BE2C (cell line): ENCODE data around the gene ATXN7L1.
"Not testable (repeated sequence)": the region's sequence is repeated elsewhere in the genome, so short reads cannot be mapped to it uniquely, and the experiment has no call there.

ENCODE experiments used
- DNase-seq: peaks from one replicate; pipeline ENCODE4 v3.0.0-alpha.2; 2020
- H3K27me3 ChIP-seq: fragments of 250-450 bp; sonication (Bioruptor Pico); 2 replicates; pipeline ENCODE4 v1.5.1; 2020; ENCODE audit warnings: mild to moderate bottlenecking
- H3K36me3 ChIP-seq: fragments of 250-450 bp; sonication (Bioruptor Pico); 2 replicates; pipeline ENCODE4 v1.5.1; 2020; ENCODE audit warnings: mild to moderate bottlenecking
- H3K4me1 ChIP-seq: fragments of 250-450 bp; sonication (Bioruptor Pico); 2 replicates; pipeline ENCODE4 v1.5.1; 2020
- H3K4me3 ChIP-seq: 2 replicates; pipeline ENCODE4 v1.5.1; 2011; ENCODE audit warnings: low read depth, low read length
- H3K9me3 ChIP-seq: fragments of 250-450 bp; sonication (Bioruptor Pico); 2 replicates; pipeline ENCODE4 v1.5.1; 2020
- TF ChIP-seq, protein P1 (sequence below): IDR thresholded peaks from 2 replicates; pipeline ENCODE4 v1.5.1; 2012; ENCODE audit warnings: mild to moderate bottlenecking, low read depth, low read length

ATXN7L1 gene

DNA sequence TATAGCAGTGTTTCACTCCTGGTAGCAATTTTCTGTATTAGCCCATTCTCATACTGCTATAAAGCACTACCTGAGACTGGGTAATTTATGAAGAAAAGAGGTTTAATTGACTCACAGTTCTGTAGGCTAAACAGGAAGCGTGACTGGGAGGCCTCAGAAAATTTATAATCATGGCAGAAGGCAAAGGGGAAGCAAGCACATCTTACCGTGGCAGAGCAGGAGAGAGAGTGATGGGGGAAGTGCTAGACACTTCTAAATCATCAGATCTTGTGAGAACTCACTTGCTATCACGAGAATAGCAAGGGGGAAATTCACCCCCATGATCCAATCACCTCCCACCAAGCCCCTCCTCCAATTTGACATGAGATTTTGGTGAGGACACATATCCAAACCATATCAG, 163.5 kb downstream of the ATXN7L1 start:
- Histone ChIP-seq H3K4me3 (no peak overlapping the region), H3K36me3 (no peaks in the 10 kb centered on the region), H3K9me3 (peaks cover 6% of the 10 kb centered on the region; the same call in 1 of the 2 replicates), H3K27me3 (no peaks in the 10 kb centered on the region), H3K4me1 (no peaks in the 10 kb centered on the region)
- DNase-seq: no peak
- TF ChIP-seq, protein P1, sequence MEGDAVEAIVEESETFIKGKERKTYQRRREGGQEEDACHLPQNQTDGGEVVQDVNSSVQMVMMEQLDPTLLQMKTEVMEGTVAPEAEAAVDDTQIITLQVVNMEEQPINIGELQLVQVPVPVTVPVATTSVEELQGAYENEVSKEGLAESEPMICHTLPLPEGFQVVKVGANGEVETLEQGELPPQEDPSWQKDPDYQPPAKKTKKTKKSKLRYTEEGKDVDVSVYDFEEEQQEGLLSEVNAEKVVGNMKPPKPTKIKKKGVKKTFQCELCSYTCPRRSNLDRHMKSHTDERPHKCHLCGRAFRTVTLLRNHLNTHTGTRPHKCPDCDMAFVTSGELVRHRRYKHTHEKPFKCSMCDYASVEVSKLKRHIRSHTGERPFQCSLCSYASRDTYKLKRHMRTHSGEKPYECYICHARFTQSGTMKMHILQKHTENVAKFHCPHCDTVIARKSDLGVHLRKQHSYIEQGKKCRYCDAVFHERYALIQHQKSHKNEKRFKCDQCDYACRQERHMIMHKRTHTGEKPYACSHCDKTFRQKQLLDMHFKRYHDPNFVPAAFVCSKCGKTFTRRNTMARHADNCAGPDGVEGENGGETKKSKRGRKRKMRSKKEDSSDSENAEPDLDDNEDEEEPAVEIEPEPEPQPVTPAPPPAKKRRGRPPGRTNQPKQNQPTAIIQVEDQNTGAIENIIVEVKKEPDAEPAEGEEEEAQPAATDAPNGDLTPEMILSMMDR: no peak

DNA sequence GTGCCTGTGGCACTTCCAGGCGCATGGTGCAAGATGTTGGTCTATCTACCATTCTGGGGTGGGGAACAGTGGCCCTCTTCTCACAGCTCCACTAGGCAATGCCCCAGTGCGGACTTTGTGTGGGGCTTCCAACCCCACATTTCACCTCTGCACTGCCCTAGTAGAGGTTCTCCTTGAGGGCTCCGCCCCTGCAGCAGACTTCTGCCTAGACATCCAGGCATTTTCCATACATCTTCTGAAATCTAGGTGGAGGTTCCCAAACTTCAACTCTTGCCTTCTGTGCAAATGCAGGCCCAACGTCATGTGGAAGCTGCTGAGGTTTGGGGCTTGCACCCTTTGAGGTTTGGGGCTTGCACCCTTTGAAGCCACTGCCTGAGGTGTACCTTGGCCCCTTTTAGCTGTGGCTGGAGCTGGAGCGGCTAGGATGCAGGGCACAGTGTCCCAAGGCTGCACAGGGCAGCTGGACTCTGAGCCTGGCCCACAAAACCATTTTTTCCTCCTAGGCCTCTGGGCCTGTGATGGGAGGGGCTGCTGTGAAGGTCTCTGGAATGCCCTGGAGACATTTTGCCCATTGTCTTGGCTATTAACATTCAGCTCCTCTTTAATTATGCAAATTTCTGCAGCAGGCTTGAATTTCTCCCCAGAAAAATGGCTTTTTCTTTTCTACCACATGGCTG, 164.5 kb downstream of the ATXN7L1 start:
- TF ChIP-seq, protein P1: no peak
- H3K9me3 ChIP-seq: peaks cover 6% of the 10 kb centered on the region; the same call in 1 of the 2 replicates
- no peaks in the 10 kb centered on the region for H3K27me3 ChIP-seq
- no peak for DNase-seq
- no peak overlapping the region for H3K4me3 ChIP-seq
- no peaks in the 10 kb centered on the region for H3K36me3 ChIP-seq
- H3K4me1 ChIP-seq: no peaks in the 10 kb centered on the region

DNA sequence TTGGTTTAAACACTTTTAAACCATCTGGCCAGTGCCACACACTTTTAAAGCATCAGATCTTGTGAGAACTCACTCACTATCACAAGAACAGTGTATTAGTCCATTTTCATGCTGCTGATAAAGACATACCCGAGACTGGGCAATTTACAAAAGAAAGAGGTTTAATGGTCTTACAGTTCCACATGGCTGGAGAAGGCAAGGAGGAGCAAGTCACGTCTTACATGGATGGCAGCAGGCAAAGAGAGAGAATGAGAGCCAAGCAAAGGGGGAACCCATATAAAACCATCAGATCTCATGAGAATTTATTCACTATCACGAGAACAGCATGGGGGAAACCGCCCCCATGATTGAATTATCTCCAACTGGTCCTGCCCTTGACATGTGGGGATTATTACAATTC, 165.7 kb downstream of the ATXN7L1 start:
- not testable (repeated sequence) for H3K36me3 ChIP-seq, H3K27me3 ChIP-seq, H3K4me1 ChIP-seq, H3K4me3 ChIP-seq, DNase-seq, H3K9me3 ChIP-seq

DNA sequence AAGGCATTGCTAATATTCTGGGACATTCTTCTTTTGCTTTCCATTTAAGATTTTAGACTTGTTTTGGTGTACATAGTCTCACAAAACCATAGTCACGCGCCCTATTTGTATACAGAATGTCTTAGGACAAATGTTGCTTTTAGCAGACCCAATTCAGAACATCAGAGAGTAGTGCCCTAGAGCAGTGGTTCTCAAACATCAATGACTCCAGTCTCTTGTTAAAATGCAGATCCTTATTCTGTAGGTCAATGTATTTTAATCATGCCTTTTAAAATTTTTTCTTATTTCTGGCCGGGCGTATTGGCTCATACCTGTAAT, 167.7 kb downstream of the ATXN7L1 start:
- Histone ChIP-seq H3K27me3 (no peaks in the 10 kb centered on the region), H3K4me3 (no peak overlapping the region), H3K4me1 (no peaks in the 10 kb centered on the region), H3K9me3 (peaks cover 6% of the 10 kb centered on the region; the same call in 1 of the 2 replicates), H3K36me3 (no peaks in the 10 kb centered on the region)
- no peak for DNase-seq
- TF ChIP-seq, protein P1: no peak

DNA sequence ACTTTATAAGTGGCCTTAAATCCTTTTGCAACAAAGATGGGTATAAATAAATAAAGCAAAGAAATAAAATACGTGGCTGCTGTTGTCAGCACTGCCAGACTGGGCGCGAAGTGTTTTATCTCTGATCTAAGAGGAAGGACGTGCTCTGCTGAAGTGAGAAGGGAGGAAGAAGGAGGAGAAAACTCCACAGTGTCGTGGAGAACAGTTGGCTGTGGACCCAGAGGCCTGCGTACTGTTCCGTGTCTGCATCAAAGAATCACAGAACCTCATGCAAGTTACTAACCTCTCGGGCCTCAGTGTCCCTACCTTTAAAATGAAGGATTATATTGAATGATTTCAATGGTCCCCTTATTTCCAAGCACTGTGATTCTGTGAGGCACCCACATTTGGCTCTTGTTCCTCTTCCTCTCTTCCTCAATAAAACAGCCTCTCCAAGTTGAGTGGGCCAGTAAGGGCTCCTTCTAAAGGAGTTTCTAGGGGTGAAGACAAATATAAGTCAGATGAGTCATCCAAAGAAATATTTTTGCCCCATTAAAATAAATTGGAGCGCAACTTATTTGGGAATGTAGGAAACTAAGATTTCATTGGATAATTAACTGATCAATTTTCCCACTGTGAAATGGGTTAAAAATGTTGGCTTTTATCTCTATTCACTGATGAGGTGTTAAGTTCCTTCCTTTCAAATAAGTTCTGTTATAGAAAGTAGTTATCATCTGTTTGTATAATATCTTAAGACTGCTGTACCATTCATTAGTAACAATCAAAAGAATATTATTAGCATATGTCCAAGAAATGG, 168.2 kb downstream of the ATXN7L1 start:
- Histone ChIP-seq H3K36me3 (no peaks in the 10 kb centered on the region), H3K9me3 (peaks cover 6% of the 10 kb centered on the region; the same call in 1 of the 2 replicates), H3K27me3 (no peaks in the 10 kb centered on the region), H3K4me1 (no peaks in the 10 kb centered on the region), H3K4me3 (no peak overlapping the region)
- TF ChIP-seq, protein P1: no peak
- no peak for DNase-seq

DNA sequence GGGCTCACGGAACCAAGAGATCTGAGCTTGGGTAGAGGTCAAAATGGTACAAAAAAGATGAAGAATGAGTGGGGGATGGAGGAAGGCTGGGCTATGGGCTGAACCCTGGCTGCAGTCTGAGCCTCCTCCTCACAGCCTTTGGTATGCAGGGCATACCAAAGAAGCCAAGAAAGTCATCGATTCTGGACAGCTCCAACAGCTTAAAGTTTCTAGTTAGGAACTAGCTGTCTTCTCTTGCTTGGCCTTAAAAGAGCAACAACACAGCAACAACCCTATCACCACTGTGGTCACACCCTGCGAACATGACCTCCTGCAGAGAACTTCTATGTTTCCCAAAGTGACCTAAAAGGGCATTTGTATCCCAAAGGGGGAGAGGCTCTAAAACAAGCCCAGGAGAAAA, 169.0 kb downstream of the ATXN7L1 start:
- no peaks in the 10 kb centered on the region for H3K4me1 ChIP-seq
- TF ChIP-seq, protein P1: no peak
- no peaks in the 10 kb centered on the region for H3K27me3 ChIP-seq
- peaks cover 6% of the 10 kb centered on the region; the same call in 1 of the 2 replicates for H3K9me3 ChIP-seq
- no peak for DNase-seq
- no peaks in the 10 kb centered on the region for H3K36me3 ChIP-seq
- no peak overlapping the region for H3K4me3 ChIP-seq
